Prostate gland (tissue), 2 donors: Measurements from ENCODE around the gene LSM7. TPM values are rescaled to one million over a fixed set of nuclear protein-coding genes. Genes with fewer than 3 reads are reported as not detected.

Source experiments
- DNase-seq: peaks from one replicate; pipeline ENCODE4 v3.0.0-alpha.2; 2019; ENCODE audit warnings: low spot score
- H3K27ac ChIP-seq, 2 donors: fragments of 200-600 bp; sonication (generic); 2 replicates each; pipeline ENCODE4 v1.5.1; 2017 to 2019
- H3K27me3 ChIP-seq: fragments of 200-600 bp; sonication (generic); replicated peaks from 2 replicates; pipeline ENCODE4 v1.5.1; 2019; ENCODE audit not compliant: insufficient read depth
- H3K36me3 ChIP-seq, 2 donors: fragments of 200-600 bp; sonication (generic); 1 replicate in 1 of 2; 2 replicates in 1 of 2; pipeline versions ENCODE4 v1.5.1 to v1.8.1; 2017 to 2019
- H3K4me1 ChIP-seq: fragments of 200-600 bp; sonication (generic); replicated peaks from 2 replicates; pipeline ENCODE4 v1.5.1; 2019
- H3K4me3 ChIP-seq, 2 donors: fragments of 200-600 bp; sonication (generic); 2 replicates each; pipeline ENCODE4 v1.5.1; 2017 to 2019
- H3K9me3 ChIP-seq: fragments of 200-600 bp; sonication (generic); 2 replicates; pipeline ENCODE4 v1.5.1; 2017
- CTCF ChIP-seq, 4 experiments: fragments of 200-600 bp in 2 of 4; fragments of 450-650 bp in 2 of 4; sonication (generic) in 2 of 4; IDR thresholded peaks; 1 replicate in 3 of 4; 2 replicates in 1 of 4; pipeline ENCODE4 v1.5.1; 2016 to 2019; ENCODE audit warnings: antibody characterized with exemption in 4 of 4, mild to moderate bottlenecking in 2 of 4, moderate library complexity in 2 of 4
- POLR2A ChIP-seq: fragments of 450-650 bp; IDR thresholded peaks from one replicate; pipeline ENCODE4 v1.6.1; 2016; ENCODE audit warnings: antibody characterized with exemption, mild to moderate bottlenecking
- POLR2AphosphoS5 ChIP-seq: sonication (generic); formaldehyde crosslinking; IDR thresholded peaks from one replicate; pipeline ENCODE4 v1.6.1; 2017; ENCODE audit warnings: antibody characterized with exemption
- WGBS: methylation state at CpG from one replicate; pipeline ENCODE4 v1.1.5; 2018; 5-methylcytosine and 5-hydroxymethylcytosine counted together
- intact Hi-C: fragments of 100-400 bp; cut with DNase I; formaldehyde crosslinking; loops from one replicate; pipeline ENCODE4 v1.14.2; 2022
- total RNA-seq, 2 donors: library from RNA; depleted of rRNA; stranded (reverse); fragments of >200 nt; gene quantifications; one replicate each; pipeline ENCODE4 v1.1.0, GENCODE V29; 2016

The LSM7 gene
- total RNA-seq, 2 donors from 2014 or later, result 125 to 135 TPM

GRCh38 chr19:2280633-2281264 is 47.6 kb downstream of the LSM7 start:
- Histone ChIP-seq H3K4me1 (peaks cover 5% of the 10 kb centered on the region), H3K27ac (no peak overlapping the region), H3K9me3 (no peaks in the 10 kb centered on the region), H3K4me3 (no peak overlapping the region), H3K36me3 (no peaks in the 10 kb centered on the region), H3K27me3 (no peaks in the 10 kb centered on the region)
- DNase-seq, result no peak
- TF ChIP-seq POLR2AphosphoS5 (no peak), POLR2A (no peak), CTCF (IDR thresholded peaks at IDR 0.05) (no peak)
- intact Hi-C loops, result no loop called here
- 75% methylated on average over 26 of the region's 26 CpGs for WGBS

GRCh38 chr19:2278459-2279158 is 49.8 kb downstream of the LSM7 start:
- Histone ChIP-seq H3K4me1 (peaks cover 5% of the 10 kb centered on the region), H3K4me3 (no peak overlapping the region), H3K27ac (no peak overlapping the region), H3K36me3 (no peaks in the 10 kb centered on the region), H3K27me3 (no peaks in the 10 kb centered on the region), H3K9me3 (no peaks in the 10 kb centered on the region)
- TF ChIP-seq CTCF (IDR thresholded peaks at IDR 0.05) (no peak), POLR2AphosphoS5 (no peak), POLR2A (no peak)
- WGBS, result 86% methylated on average over 33 of the region's 33 CpGs
- intact Hi-C loops, result loop anchor here (5.0 kb wide), 2 partner anchors 39 to 109 kb away; no protein-coding TSS in a partner anchor
- DNase-seq, result no peak

DNA sequence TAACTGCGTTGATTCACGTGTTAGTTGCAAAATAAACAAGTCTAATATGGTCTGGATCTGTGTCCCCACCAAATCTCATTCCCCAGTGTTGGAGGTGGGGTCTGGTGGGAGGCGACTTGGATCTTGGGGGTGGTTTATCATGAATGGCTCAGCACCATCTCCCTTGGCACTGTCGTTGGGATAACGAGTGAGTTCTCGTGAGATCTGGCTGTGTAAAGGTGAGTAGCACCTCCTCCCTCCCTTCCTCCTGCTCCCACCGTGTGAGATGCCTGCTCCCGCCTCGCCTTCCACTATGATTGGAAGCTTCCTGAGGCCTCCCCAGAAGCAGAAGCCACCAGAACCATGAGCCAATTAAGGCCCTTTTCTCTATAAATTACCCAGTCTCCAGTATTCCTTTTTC is 51.2 kb downstream of the LSM7 start:
- intact Hi-C loops, result loop anchor here (5.0 kb wide), 2 partner anchors 40 to 110 kb away; no protein-coding TSS in a partner anchor
- Histone ChIP-seq H3K4me1 (peaks cover 20% of the 10 kb centered on the region), H3K4me3 (no peak overlapping the region), H3K27ac (no peak overlapping the region), H3K9me3 (no peaks in the 10 kb centered on the region), H3K27me3 (no peaks in the 10 kb centered on the region), H3K36me3 (peaks cover 0 to 5% of the 10 kb centered on the region in 2 donors)
- TF ChIP-seq POLR2AphosphoS5, result no peak
- TF ChIP-seq POLR2A, result no peak
- no peak for TF ChIP-seq CTCF (IDR thresholded peaks at IDR 0.05)
- 74% methylated on average over 9 of the region's 9 CpGs for WGBS
- DNase-seq, result no peak

DNA sequence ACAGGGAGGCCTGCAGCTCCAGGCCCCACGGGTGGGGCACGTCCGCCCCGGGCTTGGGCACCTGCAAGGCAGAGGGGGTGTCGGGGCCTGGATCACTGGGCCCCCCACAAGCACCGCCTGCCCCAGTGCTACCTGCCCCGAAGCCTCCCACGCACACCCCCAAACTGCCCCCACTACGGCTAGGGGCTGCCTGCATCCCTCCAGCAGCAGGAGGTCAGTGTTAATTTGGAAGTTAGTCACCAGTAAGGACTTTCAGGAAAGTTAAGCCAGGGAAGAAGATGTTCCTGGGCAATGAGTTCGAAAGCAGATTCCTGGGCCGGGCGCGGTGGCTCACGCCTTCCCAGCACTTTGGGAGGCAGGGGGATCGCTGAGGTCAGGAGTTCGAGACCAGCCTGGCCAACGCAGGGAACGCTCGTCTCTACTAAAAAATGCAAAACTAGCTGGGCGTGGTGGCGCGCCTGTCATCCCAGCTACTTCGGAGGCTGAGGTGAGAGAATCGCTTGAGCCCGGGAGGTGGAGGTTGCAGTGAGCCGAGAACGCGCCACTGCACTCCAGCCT is 51.9 kb downstream of the LSM7 start:
- H3K27ac ChIP-seq, result no peak overlapping the region
- H3K4me3 ChIP-seq, result no peak overlapping the region
- H3K36me3 ChIP-seq, result peaks cover 0 to 5% of the 10 kb centered on the region in 2 donors
- WGBS, result 91% methylated on average over 28 of the region's 28 CpGs
- H3K9me3 ChIP-seq, result no peaks in the 10 kb centered on the region
- no peak for DNase-seq
- H3K4me1 ChIP-seq, result peaks cover 19% of the 10 kb centered on the region
- H3K27me3 ChIP-seq, result no peaks in the 10 kb centered on the region
- intact Hi-C loops, result loop anchor here (5.0 kb wide), 2 partner anchors 41 to 111 kb away; no protein-coding TSS in a partner anchor
- TF ChIP-seq CTCF (IDR thresholded peaks at IDR 0.05), result no peak
- no peak for TF ChIP-seq POLR2AphosphoS5
- no peak for TF ChIP-seq POLR2A
